HUES6 (cell line): ENCODE data around the gene EPPIN.
"Not testable (repeated sequence)": the region's sequence is repeated elsewhere in the genome, so short reads cannot be mapped to it uniquely, and the experiment has no call there.

ENCODE experiments used
- H3K27ac ChIP-seq: 2 replicates; pipeline ENCODE4 v1.7.0; 2013; ENCODE audit warnings: low read depth, mild to moderate bottlenecking, low read length, inconsistent platforms
- H3K27me3 ChIP-seq: 2 replicates; pipeline ENCODE4 v1.6.1; 2013; ENCODE audit warnings: low read length; ENCODE audit not compliant: control insufficient read depth, insufficient read depth
- H3K36me3 ChIP-seq: 2 replicates; pipeline ENCODE4 v1.6.1; 2013; ENCODE audit warnings: low read length; ENCODE audit not compliant: control insufficient read depth, insufficient read depth
- H3K4me1 ChIP-seq: 2 replicates; pipeline ENCODE4 v1.6.1; 2013; ENCODE audit warnings: low read length; ENCODE audit not compliant: control insufficient read depth, insufficient read depth
- H3K4me3 ChIP-seq: 2 replicates; pipeline ENCODE4 v1.5.1; 2013; ENCODE audit warnings: low read depth, low read length
- H3K9ac ChIP-seq: one replicate; pipeline ENCODE4 v1.6.1; 2013; ENCODE audit warnings: mild to moderate bottlenecking, low read length
- H3K9me3 ChIP-seq: 2 replicates; pipeline ENCODE4 v1.6.1; 2013; ENCODE audit warnings: low read depth, low read length; ENCODE audit not compliant: control insufficient read depth, insufficient read depth

Gene EPPIN

DNA sequence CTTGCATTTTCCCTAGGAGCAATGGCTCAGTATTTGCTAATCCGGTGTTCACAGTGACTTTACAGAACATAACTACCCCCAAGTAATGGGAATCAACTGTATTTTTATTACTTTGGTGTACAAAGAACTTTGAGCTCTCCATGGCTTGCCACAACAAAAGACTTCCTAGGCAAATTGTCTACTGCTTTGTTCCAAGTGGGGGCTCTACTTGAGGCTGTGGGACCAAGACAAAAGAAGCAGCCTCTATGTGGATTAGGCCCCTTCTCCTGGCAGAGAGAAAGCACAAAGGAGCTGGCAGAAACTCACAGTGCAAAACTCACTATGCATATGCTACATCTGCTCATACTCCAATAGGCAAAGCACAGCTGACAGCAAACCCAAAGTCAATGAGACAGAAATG lies 31.0 kb upstream of the EPPIN start:
- Histone ChIP-seq H3K36me3 (no peaks in the 10 kb centered on the region), H3K27me3 (no peaks in the 10 kb centered on the region), H3K27ac (no peak overlapping the region), H3K9me3 (0 out of 2 replicates have a peak, but pooled peaks cover 4% of the 10 kb centered on the region), H3K4me3 (no peak overlapping the region), H3K9ac (no peak overlapping the region), H3K4me1 (peaks cover 20% of the 10 kb centered on the region)

- Histone ChIP-seq H3K9ac (no peak overlapping the region), H3K9me3 (0 out of 2 replicates have a peak, but pooled peaks cover 4% of the 10 kb centered on the region)
These were observed 29.8 kb upstream of the EPPIN start for GRCh38 chr20:45576995-45577394.

GRCh38 chr20:45575931-45576330 lies 28.7 kb upstream of the EPPIN start:
- no peak overlapping the region for H3K27ac ChIP-seq
- H3K36me3 ChIP-seq: no peaks in the 10 kb centered on the region
- no peaks in the 10 kb centered on the region for H3K27me3 ChIP-seq
- peaks cover 13% of the 10 kb centered on the region for H3K4me1 ChIP-seq
- no peak overlapping the region for H3K9ac ChIP-seq
- H3K9me3 ChIP-seq: 0 out of 2 replicates have a peak, but pooled peaks cover 4% of the 10 kb centered on the region
- no peak overlapping the region for H3K4me3 ChIP-seq

More at GRCh38 chr20:45576995-45577394, 29.8 kb upstream of the EPPIN start:
- Histone ChIP-seq H3K4me1 (peaks cover 16% of the 10 kb centered on the region), H3K27me3 (no peaks in the 10 kb centered on the region), H3K4me3 (no peak overlapping the region), H3K27ac (no peak overlapping the region), H3K36me3 (no peaks in the 10 kb centered on the region)

GRCh38 chr20:45569650-45570049 lies 22.4 kb upstream of the EPPIN start:
- H3K27me3 ChIP-seq, H3K9ac ChIP-seq: not testable (repeated sequence)

GRCh38 chr20:45564760-45565276 lies 17.6 kb upstream of the EPPIN start:
- no peak overlapping the region for H3K9ac ChIP-seq
- no peaks in the 10 kb centered on the region for H3K36me3 ChIP-seq
- no peak overlapping the region for H3K4me3 ChIP-seq
- H3K27me3 ChIP-seq: no peaks in the 10 kb centered on the region; the same call in 1 of the 2 replicates
- no peaks in the 10 kb centered on the region for H3K4me1 ChIP-seq
- H3K9me3 ChIP-seq: no peaks in the 10 kb centered on the region
- no peak overlapping the region for H3K27ac ChIP-seq

More at GRCh38 chr20:45569650-45570049, 22.4 kb upstream of the EPPIN start:
- not testable (repeated sequence) for H3K9me3 ChIP-seq, H3K36me3 ChIP-seq, H3K27ac ChIP-seq, H3K4me3 ChIP-seq, H3K4me1 ChIP-seq

DNA sequence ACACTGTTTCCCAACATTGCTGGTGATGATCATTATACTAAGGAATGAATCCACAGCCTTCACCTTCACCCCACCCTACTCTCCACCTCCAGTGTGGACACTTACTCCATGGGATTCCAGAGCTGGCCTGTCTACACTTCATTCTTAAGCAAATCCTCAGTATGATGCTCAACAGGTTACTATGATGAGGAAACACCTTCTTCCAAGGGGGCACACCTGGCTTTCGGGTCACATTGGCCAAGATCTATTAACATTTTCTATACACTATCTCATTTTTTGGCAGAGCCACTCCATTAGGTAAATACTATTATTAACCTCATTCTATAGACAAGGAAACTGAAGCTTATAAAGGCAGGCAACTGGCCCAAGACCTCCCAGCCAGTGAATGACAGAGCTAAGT lies 8.0 kb upstream of the EPPIN start:
- H3K9me3 ChIP-seq: no peaks in the 10 kb centered on the region
- H3K36me3 ChIP-seq: no peaks in the 10 kb centered on the region
- H3K4me1 ChIP-seq: no peaks in the 10 kb centered on the region
- H3K27ac ChIP-seq: no peak overlapping the region
- no peak overlapping the region for H3K4me3 ChIP-seq
- no peaks in the 10 kb centered on the region for H3K27me3 ChIP-seq
- no peak overlapping the region for H3K9ac ChIP-seq

- no peak overlapping the region for H3K9ac ChIP-seq
- H3K9me3 ChIP-seq: no peaks in the 10 kb centered on the region
- H3K36me3 ChIP-seq: no peaks in the 10 kb centered on the region
- no peak overlapping the region for H3K4me3 ChIP-seq
- no peaks in the 10 kb centered on the region for H3K27me3 ChIP-seq
- no peaks in the 10 kb centered on the region for H3K4me1 ChIP-seq
- H3K27ac ChIP-seq: no peak overlapping the region
These were observed 5.3 kb upstream of the EPPIN start for GRCh38 chr20:45552456-45552855.

DNA sequence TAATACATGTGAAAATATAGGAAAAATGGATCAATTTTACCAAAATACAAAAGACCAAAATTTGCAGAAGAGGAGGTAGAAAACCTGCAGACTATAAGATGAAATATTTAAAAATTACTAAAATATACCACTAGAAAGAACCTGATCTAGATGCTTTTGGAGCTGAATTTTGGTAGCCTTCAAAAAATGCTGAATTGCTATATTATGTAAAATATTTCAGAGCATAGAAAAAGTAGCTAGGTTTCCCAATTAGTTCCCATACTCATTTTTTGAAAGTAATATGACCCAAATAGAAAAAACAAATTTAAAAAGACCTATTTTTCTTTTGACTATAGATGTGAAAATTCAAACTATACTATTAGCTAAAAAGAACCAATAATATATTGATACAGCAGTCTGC lies 3.6 kb upstream of the EPPIN start:
- Histone ChIP-seq H3K9ac (no peak overlapping the region), H3K36me3 (no peaks in the 10 kb centered on the region), H3K27me3 (no peaks in the 10 kb centered on the region), H3K27ac (no peak overlapping the region), H3K4me1 (no peaks in the 10 kb centered on the region), H3K4me3 (no peak overlapping the region), H3K9me3 (no peaks in the 10 kb centered on the region)

DNA sequence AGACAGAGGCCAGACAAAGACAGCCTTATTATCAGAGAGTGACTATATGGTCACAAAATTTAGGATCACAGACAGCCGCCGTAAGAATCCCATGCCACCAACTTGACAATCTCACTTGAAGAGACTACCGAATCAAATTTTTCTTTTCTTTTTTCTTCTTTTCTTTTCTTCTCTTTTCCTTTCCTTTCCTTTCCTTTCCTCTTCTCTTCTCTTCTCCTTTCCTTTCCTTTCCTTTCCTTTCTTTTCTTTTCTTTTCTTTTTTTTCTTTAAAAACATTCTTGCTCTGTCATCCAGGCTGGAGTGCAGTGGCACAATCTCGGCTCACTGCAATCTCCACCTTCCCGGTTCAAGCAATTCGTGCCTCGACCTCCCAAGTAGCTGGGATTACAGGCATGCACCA lies 1.2 kb upstream of the EPPIN start:
- Histone ChIP-seq H3K4me1 (no peaks in the 10 kb centered on the region), H3K4me3 (no peak overlapping the region), H3K36me3 (no peaks in the 10 kb centered on the region), H3K9me3 (no peaks in the 10 kb centered on the region), H3K27ac (no peak overlapping the region), H3K9ac (no peak overlapping the region), H3K27me3 (peaks cover 5% of the 10 kb centered on the region; the same call in 1 of the 2 replicates)

- no peaks in the 10 kb centered on the region for H3K36me3 ChIP-seq
- H3K27ac ChIP-seq: no peak overlapping the region
- no peaks in the 10 kb centered on the region for H3K9me3 ChIP-seq
- no peaks in the 10 kb centered on the region for H3K4me1 ChIP-seq
- no peak overlapping the region for H3K4me3 ChIP-seq
- H3K9ac ChIP-seq: no peak overlapping the region
- peaks cover 14% of the 10 kb centered on the region; the same call in 1 of the 2 replicates for H3K27me3 ChIP-seq
These were observed 1.3 kb downstream of the EPPIN start for GRCh38 chr20:45545754-45546453.

DNA sequence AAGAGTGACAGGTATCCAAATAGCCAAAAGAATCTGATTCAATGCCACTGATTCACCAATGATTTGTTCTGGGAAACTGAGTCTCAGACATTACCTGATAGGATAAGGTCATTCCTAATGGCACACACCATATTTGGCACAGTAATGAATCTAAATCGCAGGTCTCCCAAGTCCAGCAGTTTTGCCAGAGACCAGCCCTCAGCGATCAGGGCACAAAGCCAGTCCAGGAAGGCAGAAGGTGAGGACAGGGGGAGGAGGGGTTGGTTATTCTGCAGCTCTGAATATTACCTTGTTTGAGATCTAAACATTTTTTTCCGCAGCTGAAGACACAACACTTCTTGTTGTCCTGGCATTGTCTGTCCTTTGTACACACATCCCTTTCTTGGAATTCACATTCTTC lies 1.9 kb downstream of the EPPIN start:
- Histone ChIP-seq H3K27ac (no peak overlapping the region), H3K36me3 (no peaks in the 10 kb centered on the region), H3K4me1 (no peaks in the 10 kb centered on the region), H3K9me3 (no peaks in the 10 kb centered on the region), H3K27me3 (peaks cover 14% of the 10 kb centered on the region; the same call in 1 of the 2 replicates), H3K9ac (no peak overlapping the region), H3K4me3 (no peak overlapping the region)
